ENCODE results near the gene AQP12B. TPM values are rescaled to one million over a fixed set of nuclear protein-coding genes. Genes with fewer than 3 reads are reported as not detected.

AQP12B gene
- total and polyA plus RNA-seq, 9 of the 15 experiments (the other 6 are each of a cell fraction or from before 2014, with no cell fraction given) = not detected

- TF ChIP-seq BCLAF1 (IDR thresholded peaks at IDR 0.05; ENCODE audit: borderline replicate concordance in 1 of 2, control insufficient read depth in 1 of 2, low read depth in 2 of 2, low read length in 1 of 2) (no peak), NFXL1 (CRISPR knock-in tag; IDR thresholded peaks at IDR 0.05) (no peak), PKNOX1 (IDR thresholded peaks at IDR 0.05) (no peak)
Measured at GRCh38 chr2:240719676-240720545, 37.2 kb upstream of the AQP12B start (continued).

- Histone ChIP-seq H3K79me2 (ENCODE audit: control insufficient read depth, insufficient read depth, low read length) (no peaks in the 10 kb centered on the region), H2AFZ (ENCODE audit: low read depth, low read length) (no peak overlapping the region), H3K4me3 (no peak overlapping the region), H3K9ac (ENCODE audit: insufficient read depth in 1 of 2, low read depth in 2 of 2, low read length in 2 of 2) (no peak overlapping the region), H3K4me2 (ENCODE audit: insufficient read depth, low read length) (no peak overlapping the region), H3K36me3 (ENCODE audit: control insufficient read depth, insufficient read depth, low read length) (no peaks in the 10 kb centered on the region), H4K20me1 (replicated peaks; ENCODE audit: control insufficient read depth, insufficient read depth, low read length) (no peaks in the 10 kb centered on the region), H3K27me3 (ENCODE audit: control insufficient read depth in 2 of 2, insufficient read depth in 2 of 2, low read length in 2 of 2) (peaks cover 7 to 95% of the 10 kb centered on the region in 2 experiments; a peak in 4 of 5 replicates), H3K4me1 (replicated peaks in 1 of 2; ENCODE audit: control insufficient read depth in 2 of 2, insufficient read depth in 2 of 2, low read length in 2 of 2) (peaks cover 0 to 8% of the 10 kb centered on the region in 2 experiments; a peak in 1 of 5 replicates), H3K9me1 (ENCODE audit: control insufficient read depth, insufficient read depth, low read length) (no peaks in the 10 kb centered on the region), H3K9me3 (replicated peaks; ENCODE audit: control insufficient read depth, insufficient read depth, low read depth, low read length) (no peaks in the 10 kb centered on the region), H3K27ac (ENCODE audit: extremely low read depth, low read depth, low read length) (no peak overlapping the region)
- in situ Hi-C loops (cut with MboI) = no loop called here
- POLR2A ChIA-PET = no interaction called here
- CTCF ChIA-PET (ENCODE audit: low intra/inter-chr PET ratio) = no interaction called here
- DNase-seq (ENCODE audit: extremely low read depth in 1 of 4, low spot score in 3 of 4) = no peak
- no peak for ATAC-seq
- WGBS (ENCODE audit: insufficient coverage, low coverage, missing lambda C conversion rate) = 0% methylated on average over 21 of the region's 25 CpGs
- no peak for FAIRE-seq
- BruUV-seq (replicated peaks) = no TSS peak
- intact Hi-C loops (cut with micrococcal nuclease) = no loop called here
- TF ChIP-seq ARID4B (CRISPR knock-in tag; IDR thresholded peaks at IDR 0.05) (no peak), RBM22 (IDR thresholded peaks at IDR 0.05; ENCODE audit: low read depth, low read length, poor library complexity, severe bottlenecking) (no peak), E2F4 (CRISPR knock-in tag; IDR thresholded peaks at IDR 0.05; ENCODE audit: low read depth) (no peak), POLR2AphosphoS5 (IDR thresholded peaks at IDR 0.05; ENCODE audit: control insufficient read depth, insufficient read depth, low read depth, low read length) (no peak)
Measured at GRCh38 chr2:240718896-240719490, 36.3 kb upstream of the AQP12B start.
